Activated CD8-positive, alpha-beta memory T cell treated with anti-CD3 and anti-CD28 coated beads, Interleukin-2, amount 10 ng/mL, durations not matched to agents 7 days and 5 days (primary cell): ENCODE data around the gene UGT1A9. TPM values are rescaled to one million over a fixed set of nuclear protein-coding genes. Genes with fewer than 3 reads are reported as not detected.

Experiments
- ATAC-seq: fragments of 150-1000 bp; cut with Tn5 transposase; one replicate; pipeline ENCODE4 v1.10.0; 2021; ENCODE audit warnings: moderate library complexity
- CTCF ChIA-PET: fragments of 350-600 bp; sonication (Branson Sonifier 250); formaldehyde crosslinking; loops from one replicate; lab custom pipeline; 2021; ENCODE audit warnings: antibody characterized with exemption; lab: Charles Lee
- DNase-seq: peaks from one replicate; pipeline ENCODE4 v3.0.0-alpha.2; 2020
- H3K27ac Mint-ChIP-seq: one replicate; pipeline ENCODE4 v1.8.0; 2021; ENCODE audit warnings: mild to moderate bottlenecking, mixed read lengths
- H3K27me3 Mint-ChIP-seq: one replicate; pipeline ENCODE4 v1.8.0; 2021; ENCODE audit warnings: mixed read lengths
- H3K36me3 Mint-ChIP-seq: one replicate; pipeline ENCODE4 v1.8.0; 2021; ENCODE audit warnings: mild to moderate bottlenecking, mixed read lengths
- H3K4me1 Mint-ChIP-seq: one replicate; pipeline ENCODE4 v1.8.0; 2021; ENCODE audit warnings: mixed read lengths
- H3K4me3 Mint-ChIP-seq: one replicate; pipeline ENCODE4 v1.8.0; 2021; ENCODE audit warnings: mild to moderate bottlenecking, moderate library complexity, mixed read lengths
- H3K9me3 Mint-ChIP-seq: one replicate; pipeline ENCODE4 v1.8.0; 2022; ENCODE audit warnings: low read depth, mixed read lengths
- total RNA-seq, 2 experiments: library from RNA; stranded (reverse); gene quantifications; one replicate each; pipeline ENCODE4 v1.2.3, GENCODE V29; 2021

Gene UGT1A9
- total RNA-seq, 2 experiments from 2014 or later = not detected

GRCh38 chr2:233807966-233808935, 136.6 kb downstream of the UGT1A9 start:
- CTCF ChIA-PET = no interaction called here
- DNase-seq (peak; percentile 26), ATAC-seq (no peak)
- no peak overlapping the region for H3K27ac Mint-ChIP-seq
- no peaks in the 10 kb centered on the region for H3K9me3 Mint-ChIP-seq
- H3K27me3 Mint-ChIP-seq = peaks cover 32% of the 10 kb centered on the region
- no peaks in the 10 kb centered on the region for H3K36me3 Mint-ChIP-seq
- no peaks in the 10 kb centered on the region for H3K4me1 Mint-ChIP-seq
- H3K4me3 Mint-ChIP-seq = no peak overlapping the region

- Mint-ChIP-seq H3K4me1 (no peaks in the 10 kb centered on the region), H3K4me3 (no peak overlapping the region), H3K27me3 (peaks cover 37% of the 10 kb centered on the region), H3K27ac (no peak overlapping the region), H3K36me3 (no peaks in the 10 kb centered on the region), H3K9me3 (no peaks in the 10 kb centered on the region)
- DNase-seq (no peak), ATAC-seq (no peak)
- CTCF ChIA-PET = no interaction called here
Measured at GRCh38 chr2:233810385-233810784, 138.7 kb downstream of the UGT1A9 start.

- CTCF ChIA-PET = no interaction called here
- ATAC-seq (no peak), DNase-seq (no peak)
- Mint-ChIP-seq H3K36me3 (no peaks in the 10 kb centered on the region), H3K27ac (no peak overlapping the region), H3K27me3 (peaks cover 35% of the 10 kb centered on the region), H3K9me3 (no peaks in the 10 kb centered on the region), H3K4me3 (no peak overlapping the region), H3K4me1 (no peaks in the 10 kb centered on the region)
Measured at GRCh38 chr2:233811087-233811486, 139.4 kb downstream of the UGT1A9 start.

- CTCF ChIA-PET = no interaction called here
- no peak overlapping the region for H3K27ac Mint-ChIP-seq
- H3K4me1 Mint-ChIP-seq = no peaks in the 10 kb centered on the region
- H3K4me3 Mint-ChIP-seq = no peak overlapping the region
- no peaks in the 10 kb centered on the region for H3K36me3 Mint-ChIP-seq
- DNase-seq (no peak), ATAC-seq (no peak)
- peaks cover 36% of the 10 kb centered on the region for H3K27me3 Mint-ChIP-seq
- no peaks in the 10 kb centered on the region for H3K9me3 Mint-ChIP-seq
Measured at GRCh38 chr2:233811732-233812131, 140.0 kb downstream of the UGT1A9 start.

GRCh38 chr2:233813236-233814055, 141.7 kb downstream of the UGT1A9 start:
- H3K4me3 Mint-ChIP-seq = no peak overlapping the region
- no peak for DNase-seq
- no peaks in the 10 kb centered on the region for H3K9me3 Mint-ChIP-seq
- H3K4me1 Mint-ChIP-seq = no peaks in the 10 kb centered on the region
- no peaks in the 10 kb centered on the region for H3K36me3 Mint-ChIP-seq
- peaks cover 32% of the 10 kb centered on the region for H3K27me3 Mint-ChIP-seq
- CTCF ChIA-PET = no interaction called here
- no peak for ATAC-seq
- H3K27ac Mint-ChIP-seq = no peak overlapping the region

- Mint-ChIP-seq H3K27me3 (peaks cover 30% of the 10 kb centered on the region), H3K27ac (no peak overlapping the region), H3K9me3 (no peaks in the 10 kb centered on the region), H3K36me3 (no peaks in the 10 kb centered on the region), H3K4me3 (no peak overlapping the region), H3K4me1 (no peaks in the 10 kb centered on the region)
- CTCF ChIA-PET = no interaction called here
- ATAC-seq = no peak
- no peak for DNase-seq
Measured at GRCh38 chr2:233814056-233814835, 142.5 kb downstream of the UGT1A9 start.

GRCh38 chr2:233815861-233816260, 144.2 kb downstream of the UGT1A9 start:
- DNase-seq (no peak), ATAC-seq (no peak)
- Mint-ChIP-seq H3K4me3 (no peak overlapping the region), H3K27me3 (peaks cover 22% of the 10 kb centered on the region), H3K9me3 (no peaks in the 10 kb centered on the region), H3K36me3 (no peaks in the 10 kb centered on the region), H3K27ac (no peak overlapping the region), H3K4me1 (no peaks in the 10 kb centered on the region)
- CTCF ChIA-PET = no interaction called here

DNA sequence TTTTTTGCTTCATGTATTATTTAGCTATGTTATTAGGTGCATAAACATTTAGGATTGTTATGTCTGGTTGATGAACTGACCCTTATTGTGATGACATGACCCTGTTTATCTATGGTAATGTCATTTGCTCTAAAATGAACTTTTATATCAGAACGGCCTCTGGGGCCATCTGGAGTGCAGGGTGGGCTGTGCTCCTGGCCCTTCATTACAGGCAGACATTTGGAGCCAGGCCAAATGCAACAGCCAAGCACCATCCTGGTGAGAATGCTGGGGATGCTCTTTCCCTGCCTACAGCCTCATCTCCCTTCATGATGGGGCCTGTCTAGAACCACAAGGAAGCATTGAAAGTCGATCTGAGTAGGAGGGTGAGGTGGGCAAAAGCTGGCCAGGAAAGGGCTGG, 144.6 kb downstream of the UGT1A9 start:
- Mint-ChIP-seq H3K4me1 (no peaks in the 10 kb centered on the region), H3K9me3 (no peaks in the 10 kb centered on the region)
- CTCF ChIA-PET = no interaction called here

GRCh38 chr2:233816771-233817170, 145.1 kb downstream of the UGT1A9 start:
- CTCF ChIA-PET = no interaction called here
- H3K9me3 Mint-ChIP-seq = no peaks in the 10 kb centered on the region
- no peaks in the 10 kb centered on the region for H3K36me3 Mint-ChIP-seq
- ATAC-seq = no peak
- H3K27ac Mint-ChIP-seq = no peak overlapping the region
- H3K4me3 Mint-ChIP-seq = no peak overlapping the region
- no peak for DNase-seq
- peaks cover 21% of the 10 kb centered on the region for H3K27me3 Mint-ChIP-seq
- no peaks in the 10 kb centered on the region for H3K4me1 Mint-ChIP-seq

More for the DNA sequence above, 144.6 kb downstream of the UGT1A9 start:
- DNase-seq (no peak), ATAC-seq (no peak)
- Mint-ChIP-seq H3K27me3 (peaks cover 21% of the 10 kb centered on the region), H3K27ac (no peak overlapping the region), H3K4me3 (no peak overlapping the region), H3K36me3 (no peaks in the 10 kb centered on the region)

DNA sequence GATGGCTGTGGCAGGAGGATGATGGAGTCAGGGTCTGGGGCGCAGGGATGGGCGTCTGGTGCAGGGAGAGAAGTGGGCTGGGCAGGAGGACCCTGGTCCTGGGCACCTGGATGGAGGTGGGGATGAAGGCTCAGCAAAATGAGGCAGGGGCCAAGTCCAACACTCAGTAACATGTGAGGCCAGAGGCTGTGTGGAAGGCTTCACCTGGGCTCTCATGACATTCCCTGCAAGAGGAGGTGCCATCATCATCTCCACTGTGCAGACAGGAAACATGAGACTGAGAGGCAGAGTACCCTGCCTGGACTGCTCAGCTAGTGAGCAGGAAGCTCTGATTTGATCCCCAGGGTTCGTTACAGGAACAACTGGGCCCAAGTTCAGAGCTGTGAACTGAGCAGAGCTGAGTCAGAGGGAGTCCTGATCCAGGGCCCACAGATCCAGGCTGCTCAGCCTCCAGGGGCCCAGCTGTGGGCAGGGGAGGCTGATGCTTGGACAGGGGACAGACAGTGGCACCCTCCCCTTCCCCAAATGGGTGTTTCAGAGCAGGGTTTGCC, 145.7 kb downstream of the UGT1A9 start:
- DNase-seq (no peak), ATAC-seq (no peak)
- Mint-ChIP-seq H3K27ac (no peak overlapping the region), H3K36me3 (no peaks in the 10 kb centered on the region), H3K4me1 (no peaks in the 10 kb centered on the region), H3K4me3 (no peak overlapping the region), H3K27me3 (peaks cover 21% of the 10 kb centered on the region), H3K9me3 (no peaks in the 10 kb centered on the region)
- CTCF ChIA-PET = no interaction called here

- CTCF ChIA-PET = no interaction called here
- Mint-ChIP-seq H3K36me3 (no peaks in the 10 kb centered on the region), H3K27me3 (peaks cover 21% of the 10 kb centered on the region), H3K4me1 (no peaks in the 10 kb centered on the region), H3K4me3 (no peak overlapping the region), H3K27ac (no peak overlapping the region), H3K9me3 (no peaks in the 10 kb centered on the region)
- no peak for DNase-seq
- no peak for ATAC-seq
Measured at GRCh38 chr2:233817995-233818638, 146.4 kb downstream of the UGT1A9 start.

GRCh38 chr2:233818639-233819621, 147.2 kb downstream of the UGT1A9 start:
- H3K27me3 Mint-ChIP-seq = peaks cover 16% of the 10 kb centered on the region
- ATAC-seq (no peak), DNase-seq (no peak)
- CTCF ChIA-PET = no interaction called here
- no peaks in the 10 kb centered on the region for H3K9me3 Mint-ChIP-seq
- H3K4me3 Mint-ChIP-seq = no peak overlapping the region
- H3K27ac Mint-ChIP-seq = no peak overlapping the region
- H3K36me3 Mint-ChIP-seq = no peaks in the 10 kb centered on the region
- H3K4me1 Mint-ChIP-seq = no peaks in the 10 kb centered on the region
